ENCODE results near the gene MICAL2. TPM values are rescaled to one million over a fixed set of nuclear protein-coding genes. Genes with fewer than 3 reads are reported as not detected.

MICAL2 gene
- total and polyA plus RNA-seq, 7 donors: 6.8 to 45.7 (median 15.0) TPM

- ATAC-seq (peak in 2 of 4 donors; percentile 12 to 33), DNase-seq (no peak)
- no peaks in the 10 kb centered on the region for H3K9me3 ChIP-seq
- peaks cover 0 to 13% of the 10 kb centered on the region in 2 donors for H3K36me3 ChIP-seq (ENCODE audit: insufficient read depth in 1 of 2, low read depth in 1 of 2)
- no peaks in the 10 kb centered on the region for H3K27me3 ChIP-seq (ENCODE audit: insufficient read depth in 3 of 3, low read length in 2 of 3)
- 47 to 65% (median 58%) methylated on average over 4 of the region's 4 CpGs for WGBS, 3 donors
- intact Hi-C loops (cut with DNase I): no loop called here
- H3K4me1 ChIP-seq: peaks cover 38% of the 10 kb centered on the region
- peak overlapping the region; percentile 67 for H3K27ac ChIP-seq
- H3K4me3 ChIP-seq: no peak overlapping the region
- no peak for TF ChIP-seq CTCF (IDR thresholded peaks at IDR 0.05)
Measured at GRCh38 chr11:12161137-12161536, 50.7 kb downstream of the MICAL2 start.

DNA sequence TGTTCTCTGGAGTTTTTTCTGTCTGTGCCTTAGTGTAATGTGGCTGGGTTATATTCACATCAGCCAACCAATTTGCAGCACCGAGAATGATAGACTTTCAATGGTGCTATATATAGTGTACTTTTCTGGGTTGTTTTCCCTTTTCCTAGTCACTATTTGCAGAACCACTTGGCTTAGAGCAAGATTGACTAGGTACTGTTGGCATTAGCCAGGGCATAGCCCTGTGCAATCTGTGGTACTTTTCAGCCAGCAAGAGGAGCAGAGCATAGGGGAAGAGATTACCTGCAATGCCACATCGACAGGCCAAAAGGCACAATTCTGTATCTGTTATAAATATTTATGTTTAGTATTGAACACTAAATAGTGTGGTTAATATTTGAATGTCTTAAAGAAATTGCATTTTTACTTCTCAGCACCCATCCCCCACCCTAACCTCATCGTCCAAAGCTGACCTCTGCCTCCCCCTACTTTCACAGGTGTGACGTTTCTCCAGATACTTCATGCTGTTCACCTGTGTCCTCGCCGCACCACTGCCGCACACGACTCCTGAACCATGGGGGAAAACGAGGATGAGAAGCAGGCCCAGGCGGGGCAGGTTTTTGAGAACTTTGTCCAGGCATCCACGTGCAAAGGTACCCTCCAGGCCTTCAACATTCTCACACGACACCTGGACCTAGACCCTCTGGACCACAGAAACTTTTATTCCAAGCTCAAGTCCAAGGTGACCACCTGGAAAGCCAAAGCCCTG is 51.4 kb downstream of the MICAL2 start:
- no peak for ATAC-seq
- Histone ChIP-seq H3K4me3 (no peak overlapping the region), H3K27ac (no peak overlapping the region), H3K9me3 (no peaks in the 10 kb centered on the region), H3K4me1 (peaks cover 38% of the 10 kb centered on the region), H3K36me3 (ENCODE audit: insufficient read depth in 1 of 2, low read depth in 1 of 2) (peaks cover 0 to 13% of the 10 kb centered on the region in 2 donors), H3K27me3 (ENCODE audit: insufficient read depth in 3 of 3, low read length in 2 of 3) (no peaks in the 10 kb centered on the region)
- 92 to 97% (median 94%) methylated on average over 12 of the region's 12 CpGs for WGBS, 3 donors
- DNase-seq: no peak
- intact Hi-C loops (cut with DNase I): no loop called here
- TF ChIP-seq CTCF (IDR thresholded peaks at IDR 0.05): no peak

DNA sequence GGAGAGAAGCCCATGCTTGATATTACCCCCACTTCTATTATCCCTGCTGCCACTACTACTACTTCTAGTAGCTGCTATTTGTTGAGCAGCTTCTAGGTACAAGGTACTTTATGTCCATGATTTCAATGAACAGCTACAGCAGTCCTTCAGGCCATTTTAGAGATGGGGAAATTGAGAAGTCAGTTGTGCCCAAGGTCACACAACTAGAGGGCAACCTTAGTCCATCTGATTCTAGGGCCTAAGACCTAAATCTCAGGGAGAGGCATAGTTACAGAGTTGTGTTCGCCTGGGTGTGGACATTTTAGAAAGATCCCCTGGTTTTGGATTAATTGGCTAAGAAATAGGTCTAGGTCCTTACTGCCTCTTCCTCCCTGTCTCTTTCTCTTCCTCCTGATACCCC is 52.3 kb downstream of the MICAL2 start:
- DNase-seq (no peak), ATAC-seq (no peak)
- H3K9me3 ChIP-seq: no peaks in the 10 kb centered on the region
- H3K4me1 ChIP-seq: peaks cover 38% of the 10 kb centered on the region
- WGBS, 3 donors: 93 to 100% (median 100%) methylated on average over 1 of the region's 1 CpG
- no peak overlapping the region for H3K4me3 ChIP-seq
- intact Hi-C loops (cut with DNase I): no loop called here
- TF ChIP-seq CTCF (IDR thresholded peaks at IDR 0.05): no peak
- H3K27ac ChIP-seq: no peak overlapping the region
- H3K36me3 ChIP-seq (ENCODE audit: insufficient read depth in 1 of 2, low read depth in 1 of 2): peaks cover 0 to 13% of the 10 kb centered on the region in 2 donors
- H3K27me3 ChIP-seq (ENCODE audit: insufficient read depth in 3 of 3, low read length in 2 of 3): no peaks in the 10 kb centered on the region

GRCh38 chr11:12163181-12163941 is 53.0 kb downstream of the MICAL2 start:
- Histone ChIP-seq H3K27ac (peak overlapping the region; percentile 37), H3K27me3 (ENCODE audit: insufficient read depth in 3 of 3, low read length in 2 of 3) (no peaks in the 10 kb centered on the region), H3K36me3 (ENCODE audit: insufficient read depth in 1 of 2, low read depth in 1 of 2) (peaks cover 0 to 13% of the 10 kb centered on the region in 2 donors), H3K9me3 (no peaks in the 10 kb centered on the region), H3K4me3 (no peak overlapping the region), H3K4me1 (peaks cover 38% of the 10 kb centered on the region)
- no peak for TF ChIP-seq CTCF (IDR thresholded peaks at IDR 0.05)
- DNase-seq: no peak
- 44 to 57% (median 49%) methylated on average over 13 of the region's 13 CpGs for WGBS, 3 donors
- intact Hi-C loops (cut with DNase I): no loop called here
- ATAC-seq: peak; percentile 11 to 37 (median 22)

Data from psoas muscle (tissue), 8 donors.